Measurements from ENCODE around the gene SPOP.
"Not testable (repeated sequence)": the region's sequence is repeated elsewhere in the genome, so short reads cannot be mapped to it uniquely, and the experiment has no call there.

The SPOP gene

GRCh38 chr17:49646391-49647255 lies 31.3 kb downstream of the SPOP start:
- DNase-seq, result peak in 1 of 2 experiments; percentile 7

- not testable (repeated sequence) for DNase-seq
Measured at GRCh38 chr17:49646056-49646390, 31.9 kb downstream of the SPOP start.

GRCh38 chr17:49645654-49646053 lies 32.2 kb downstream of the SPOP start:
- DNase-seq, result no peak

- DNase-seq, result no peak
Measured at GRCh38 chr17:49640556-49640955, 37.3 kb downstream of the SPOP start.

GRCh38 chr17:49638818-49639217 lies 39.1 kb downstream of the SPOP start:
- DNase-seq, result no peak

GRCh38 chr17:49637739-49638138 lies 40.2 kb downstream of the SPOP start:
- DNase-seq, result no peak

- DNase-seq, result no peak
Measured at GRCh38 chr17:49637050-49637449, 40.8 kb downstream of the SPOP start.

- no peak for DNase-seq
Measured at GRCh38 chr17:49635121-49635520, 42.8 kb downstream of the SPOP start.

GRCh38 chr17:49634485-49634860 lies 43.4 kb downstream of the SPOP start:
- no peak for DNase-seq

GRCh38 chr17:49633762-49634484 lies 44.0 kb downstream of the SPOP start:
- DNase-seq, result no peak

GRCh38 chr17:49633250-49633649 lies 44.6 kb downstream of the SPOP start:
- DNase-seq, result no peak

- no peak for DNase-seq
Measured at GRCh38 chr17:49632201-49632600, 45.7 kb downstream of the SPOP start.

GRCh38 chr17:49631496-49631895 lies 46.4 kb downstream of the SPOP start:
- DNase-seq, result no peak

- no peak for DNase-seq
Measured at GRCh38 chr17:49630113-49630900, 47.6 kb downstream of the SPOP start.

GRCh38 chr17:49629447-49629846 lies 48.5 kb downstream of the SPOP start:
- DNase-seq, result no peak

- DNase-seq, result no peak
Measured at GRCh38 chr17:49624896-49625295, 53.0 kb downstream of the SPOP start.

GRCh38 chr17:49621946-49622529 lies 55.9 kb downstream of the SPOP start:
- no peak for DNase-seq

GRCh38 chr17:49621420-49621819 lies 56.5 kb downstream of the SPOP start:
- DNase-seq, result no peak

GRCh38 chr17:49618028-49618611 lies 59.8 kb downstream of the SPOP start:
- no peak for DNase-seq

- DNase-seq, result no peak
Measured at GRCh38 chr17:49616601-49617131, 61.2 kb downstream of the SPOP start.

GRCh38 chr17:49616086-49616485 lies 61.8 kb downstream of the SPOP start:
- DNase-seq, result no peak

- no peak for DNase-seq
Measured at GRCh38 chr17:49613182-49613800, 64.6 kb downstream of the SPOP start.

All from activated CD4-positive, alpha-beta T cell treated with anti-CD3 and anti-CD28 coated beads, Interleukin-2, amount 50 U/mL, for 4 hours (primary cell).